ENCODE measurements around the gene RAX2.
A peak's percentile ranks its signal among the peaks of the same experiment; 100 is the strongest.

RAX2 gene

DNA sequence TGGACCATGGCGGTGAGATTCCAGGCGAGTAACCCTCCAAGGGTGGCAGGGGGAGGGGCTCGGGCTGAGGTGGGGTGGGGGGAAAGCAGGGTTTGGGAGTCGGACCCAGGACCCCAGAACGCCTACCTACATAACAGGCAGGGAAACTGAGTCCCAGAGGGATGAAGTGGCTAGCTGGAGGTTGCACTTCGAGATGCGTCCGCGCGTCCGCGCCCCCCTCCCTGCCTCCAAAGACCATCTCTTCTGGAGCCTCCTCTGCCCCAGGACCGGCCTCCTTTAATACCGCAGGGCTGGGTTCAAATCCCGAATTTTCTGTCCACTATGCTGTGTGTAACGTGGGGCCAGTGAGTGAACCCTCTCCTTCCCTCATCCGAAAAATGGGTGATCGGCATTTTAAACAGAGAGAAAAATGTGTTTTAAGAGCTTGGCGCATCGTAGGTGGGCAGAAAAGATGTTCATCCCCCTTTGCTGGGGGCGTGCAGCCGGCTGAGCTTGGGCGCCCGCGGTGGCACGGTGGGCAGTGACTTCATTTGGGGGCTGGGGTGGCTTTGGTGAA, 50.1 kb downstream of the RAX2 start:
- DNase-seq (ENCODE audit: low read depth): no peak
- in situ Hi-C loops (cut with HindIII; ENCODE audit: low sequenced_read_pairs): loop anchor here (5.0 kb wide), 1 partner anchor 70 kb away; no protein-coding TSS in a partner anchor
- TF ChIP-seq CTCF (IDR thresholded peaks at IDR 0.05; ENCODE audit: low read depth, low read length, missing control alignments): no peak
- H3K4me3 ChIP-seq (ENCODE audit: low read depth, low read length): no peak overlapping the region

- H3K4me3 ChIP-seq (ENCODE audit: low read depth, low read length): no peak overlapping the region
- TF ChIP-seq CTCF (IDR thresholded peaks at IDR 0.05; ENCODE audit: low read depth, low read length, missing control alignments): no peak
- DNase-seq (ENCODE audit: low read depth): peak; percentile 54
- in situ Hi-C loops (cut with HindIII; ENCODE audit: low sequenced_read_pairs): loop anchor here (5.0 kb wide), 1 partner anchor 69 kb away; no protein-coding TSS in a partner anchor
Measured at GRCh38 chr19:3721131-3721886, 50.7 kb downstream of the RAX2 start.

- TF ChIP-seq CTCF (IDR thresholded peaks at IDR 0.05; ENCODE audit: low read depth, low read length, missing control alignments): no peak
- in situ Hi-C loops (cut with HindIII; ENCODE audit: low sequenced_read_pairs): loop anchor here (5.0 kb wide), 1 partner anchor 68 kb away; no protein-coding TSS in a partner anchor
- no peak overlapping the region for H3K4me3 ChIP-seq (ENCODE audit: low read depth, low read length)
- no peak for DNase-seq (ENCODE audit: low read depth)
Measured at GRCh38 chr19:3720349-3720917, 51.6 kb downstream of the RAX2 start.

- no peak for DNase-seq (ENCODE audit: low read depth)
- in situ Hi-C loops (cut with HindIII; ENCODE audit: low sequenced_read_pairs): loop anchor here (5.0 kb wide), 1 partner anchor 68 kb away; no protein-coding TSS in a partner anchor
- TF ChIP-seq CTCF (IDR thresholded peaks at IDR 0.05; ENCODE audit: low read depth, low read length, missing control alignments): no peak
- no peak overlapping the region for H3K4me3 ChIP-seq (ENCODE audit: low read depth, low read length)
Measured at GRCh38 chr19:3719868-3720267, 52.2 kb downstream of the RAX2 start.

All from astrocyte of the cerebellum (primary cell).